ENCODE results near the gene SLC37A3.
A peak's percentile ranks its signal among the peaks of the same experiment; 100 is the strongest.
"Not testable (repeated sequence)": the region's sequence is repeated elsewhere in the genome, so short reads cannot be mapped to it uniquely, and the experiment has no call there.

Gene SLC37A3

GRCh38 chr7:140397784-140398750, at the start of gene SLC37A3:
TSS of gene SLC37A3 (minus strand) at chr7:140398530. CDS start at chr7:140382526, 16,004 bp downstream.
- DNase-seq (ENCODE audit: low read depth), result peak; percentile 76

GRCh38 chr7:140447841-140448240, 49.5 kb upstream of the SLC37A3 start:
- no peak for DNase-seq (ENCODE audit: low read depth)

GRCh38 chr7:140446467-140446866, 48.1 kb upstream of the SLC37A3 start:
- DNase-seq (ENCODE audit: low read depth), result no peak

- DNase-seq (ENCODE audit: low read depth), result no peak
These were observed 43.2 kb upstream of the SLC37A3 start for GRCh38 chr7:140441519-140441918.

- DNase-seq (ENCODE audit: low read depth), result no peak
These were observed 42.3 kb upstream of the SLC37A3 start for GRCh38 chr7:140440593-140440992.

- no peak for DNase-seq (ENCODE audit: low read depth)
These were observed 41.0 kb upstream of the SLC37A3 start for GRCh38 chr7:140439359-140439758.

GRCh38 chr7:140435252-140435895, 37.0 kb upstream of the SLC37A3 start:
- DNase-seq (ENCODE audit: low read depth), result no peak

- DNase-seq (ENCODE audit: low read depth), result no peak
These were observed 35.1 kb upstream of the SLC37A3 start for GRCh38 chr7:140433396-140433795.

GRCh38 chr7:140426130-140426529, 27.8 kb upstream of the SLC37A3 start:
- DNase-seq (ENCODE audit: low read depth), result no peak

- DNase-seq (ENCODE audit: low read depth), result no peak
These were observed 27.4 kb upstream of the SLC37A3 start for GRCh38 chr7:140425718-140426117.

- no peak for DNase-seq (ENCODE audit: low read depth)
These were observed 25.2 kb upstream of the SLC37A3 start for GRCh38 chr7:140423501-140423900.

- DNase-seq (ENCODE audit: low read depth), result no peak
These were observed 23.2 kb upstream of the SLC37A3 start for GRCh38 chr7:140421521-140421920.

GRCh38 chr7:140418653-140419052, 20.3 kb upstream of the SLC37A3 start:
- no peak for DNase-seq (ENCODE audit: low read depth)

- not testable (repeated sequence) for DNase-seq (ENCODE audit: low read depth)
These were observed 19.8 kb upstream of the SLC37A3 start for GRCh38 chr7:140418156-140418472.

GRCh38 chr7:140417456-140418155, 19.3 kb upstream of the SLC37A3 start:
- no peak for DNase-seq (ENCODE audit: low read depth)

- no peak for DNase-seq (ENCODE audit: low read depth)
These were observed 18.2 kb upstream of the SLC37A3 start for GRCh38 chr7:140416560-140416959.

GRCh38 chr7:140415816-140416215, 17.5 kb upstream of the SLC37A3 start:
- DNase-seq (ENCODE audit: low read depth), result not testable (repeated sequence)

GRCh38 chr7:140415361-140415760, 17.0 kb upstream of the SLC37A3 start:
- DNase-seq (ENCODE audit: low read depth), result no peak

GRCh38 chr7:140404565-140405065, 6.3 kb upstream of the SLC37A3 start:
- no peak for DNase-seq (ENCODE audit: low read depth)

GRCh38 chr7:140403878-140404564, 5.7 kb upstream of the SLC37A3 start, which contains the start of gene RAB19:
TSS of gene RAB19 (plus strand) at chr7:140404058. CDS start at chr7:140407647, 3,589 bp downstream.
- no peak for DNase-seq (ENCODE audit: low read depth)

GRCh38 chr7:140402178-140402835, 4.0 kb upstream of the SLC37A3 start:
- peak; percentile 92 for DNase-seq (ENCODE audit: low read depth)

Data from iris pigment epithelial cell (primary cell).